Epithelial cell of esophagus (primary cell): ENCODE data around the gene GARIN5A.

Source experiments
- DNase-seq: peaks from one replicate; pipeline ENCODE4 v3.0.0; 2010; ENCODE audit warnings: low read depth
- H3K4me3 ChIP-seq: 2 replicates; pipeline ENCODE4 v1.5.1; 2011; ENCODE audit warnings: mild to moderate bottlenecking, low read length, control low read depth
- CTCF ChIP-seq: IDR thresholded peaks from 2 replicates; pipeline ENCODE4 v1.5.1; 2011; ENCODE audit warnings: low read depth, mild to moderate bottlenecking, low read length, control low read depth, inconsistent platforms; ENCODE audit not compliant: insufficient read depth; ENCODE audit errors: missing control alignments

Gene GARIN5A

GRCh38 chr19:50476224-50476906, at the start of gene GARIN5A, which contains the start of gene EMC10:
Gene GARIN5A (minus strand): TSS chr19:50476848. CDS start chr19:50476388, 460 bp downstream.
Gene EMC10 (plus strand): TSS chr19:50476507. CDS start chr19:50476545, 38 bp downstream.
- peak; percentile 96 for DNase-seq
- peak within 1 kb of the TSS; percentile 80 for H3K4me3 ChIP-seq
- no peak for TF ChIP-seq CTCF

GRCh38 chr19:50522881-50523280, 46.2 kb upstream of the GARIN5A start:
- no peak for DNase-seq
- no peak for TF ChIP-seq CTCF

GRCh38 chr19:50520822-50521465, 44.3 kb upstream of the GARIN5A start:
- H3K4me3 ChIP-seq: no peak overlapping the region
- DNase-seq: no peak
- TF ChIP-seq CTCF: no peak

More at GRCh38 chr19:50522881-50523280, 46.2 kb upstream of the GARIN5A start:
- no peak overlapping the region for H3K4me3 ChIP-seq

GRCh38 chr19:50519006-50519575, 42.4 kb upstream of the GARIN5A start:
- DNase-seq: no peak
- no peak for TF ChIP-seq CTCF
- no peak overlapping the region for H3K4me3 ChIP-seq

- TF ChIP-seq CTCF: no peak
- no peak for DNase-seq
- no peak overlapping the region for H3K4me3 ChIP-seq
These were observed 41.7 kb upstream of the GARIN5A start for GRCh38 chr19:50518091-50519005.

GRCh38 chr19:50517704-50518075, 41.0 kb upstream of the GARIN5A start:
- no peak for DNase-seq
- H3K4me3 ChIP-seq: no peak overlapping the region
- TF ChIP-seq CTCF: no peak
